NB4 (cell line): Measurements from ENCODE around the gene MMEL1.
A peak's percentile ranks its signal among the peaks of the same experiment; 100 is the strongest.

Experiments
- DNase-seq: peaks from one replicate; pipeline ENCODE4 v3.0.0; 2010; ENCODE audit warnings: low read depth
- H3K4me3 ChIP-seq: one replicate; pipeline ENCODE4 v1.5.1; 2011; ENCODE audit warnings: mild to moderate bottlenecking, low read depth, low read length, moderate library complexity
- MYC ChIP-seq: IDR thresholded peaks from 2 replicates; pipeline ENCODE4 v1.6.1; 2011; ENCODE audit warnings: low read depth, low read length
- POLR2A ChIP-seq: IDR thresholded peaks from 2 replicates; pipeline ENCODE4 v1.6.1; 2011; ENCODE audit warnings: mild to moderate bottlenecking; ENCODE audit not compliant: insufficient read length; ENCODE audit errors: extremely low read depth
- TF ChIP-seq, protein P1 (sequence below): IDR thresholded peaks from 2 replicates; pipeline ENCODE4 v1.6.1; 2011; ENCODE audit warnings: low read depth, low read length
- TF ChIP-seq, protein P2 (sequence below): IDR thresholded peaks from one replicate; pipeline ENCODE4 v1.5.1; 2012; ENCODE audit warnings: low read depth, low read length

MMEL1 gene

GRCh38 chr1:2598329-2598931 lies 34.4 kb downstream of the MMEL1 start:
- TF ChIP-seq, protein P1, sequence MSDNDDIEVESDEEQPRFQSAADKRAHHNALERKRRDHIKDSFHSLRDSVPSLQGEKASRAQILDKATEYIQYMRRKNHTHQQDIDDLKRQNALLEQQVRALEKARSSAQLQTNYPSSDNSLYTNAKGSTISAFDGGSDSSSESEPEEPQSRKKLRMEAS, result no peak
- TF ChIP-seq, protein P2, sequence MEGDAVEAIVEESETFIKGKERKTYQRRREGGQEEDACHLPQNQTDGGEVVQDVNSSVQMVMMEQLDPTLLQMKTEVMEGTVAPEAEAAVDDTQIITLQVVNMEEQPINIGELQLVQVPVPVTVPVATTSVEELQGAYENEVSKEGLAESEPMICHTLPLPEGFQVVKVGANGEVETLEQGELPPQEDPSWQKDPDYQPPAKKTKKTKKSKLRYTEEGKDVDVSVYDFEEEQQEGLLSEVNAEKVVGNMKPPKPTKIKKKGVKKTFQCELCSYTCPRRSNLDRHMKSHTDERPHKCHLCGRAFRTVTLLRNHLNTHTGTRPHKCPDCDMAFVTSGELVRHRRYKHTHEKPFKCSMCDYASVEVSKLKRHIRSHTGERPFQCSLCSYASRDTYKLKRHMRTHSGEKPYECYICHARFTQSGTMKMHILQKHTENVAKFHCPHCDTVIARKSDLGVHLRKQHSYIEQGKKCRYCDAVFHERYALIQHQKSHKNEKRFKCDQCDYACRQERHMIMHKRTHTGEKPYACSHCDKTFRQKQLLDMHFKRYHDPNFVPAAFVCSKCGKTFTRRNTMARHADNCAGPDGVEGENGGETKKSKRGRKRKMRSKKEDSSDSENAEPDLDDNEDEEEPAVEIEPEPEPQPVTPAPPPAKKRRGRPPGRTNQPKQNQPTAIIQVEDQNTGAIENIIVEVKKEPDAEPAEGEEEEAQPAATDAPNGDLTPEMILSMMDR, result no peak
- TF ChIP-seq POLR2A, result no peak
- TF ChIP-seq MYC, result no peak
- H3K4me3 ChIP-seq, result no peak overlapping the region
- DNase-seq, result no peak

- H3K4me3 ChIP-seq, result no peak overlapping the region
- TF ChIP-seq MYC (no peak), POLR2A (no peak)
- TF ChIP-seq, protein P1, result no peak
- TF ChIP-seq, protein P2, result no peak
- peak; percentile 72 for DNase-seq
These were observed 35.1 kb downstream of the MMEL1 start for GRCh38 chr1:2597441-2598328.

- DNase-seq, result no peak
- TF ChIP-seq MYC (no peak), POLR2A (no peak)
- TF ChIP-seq, protein P1, result no peak
- TF ChIP-seq, protein P2, result no peak
- no peak overlapping the region for H3K4me3 ChIP-seq
These were observed 36.1 kb downstream of the MMEL1 start for GRCh38 chr1:2596530-2597333.

- no peak for DNase-seq
- H3K4me3 ChIP-seq, result no peak overlapping the region
- TF ChIP-seq POLR2A (no peak), MYC (no peak)
- TF ChIP-seq, protein P1, result no peak
- TF ChIP-seq, protein P2, result no peak
These were observed 36.8 kb downstream of the MMEL1 start for GRCh38 chr1:2595812-2596529.

DNA sequence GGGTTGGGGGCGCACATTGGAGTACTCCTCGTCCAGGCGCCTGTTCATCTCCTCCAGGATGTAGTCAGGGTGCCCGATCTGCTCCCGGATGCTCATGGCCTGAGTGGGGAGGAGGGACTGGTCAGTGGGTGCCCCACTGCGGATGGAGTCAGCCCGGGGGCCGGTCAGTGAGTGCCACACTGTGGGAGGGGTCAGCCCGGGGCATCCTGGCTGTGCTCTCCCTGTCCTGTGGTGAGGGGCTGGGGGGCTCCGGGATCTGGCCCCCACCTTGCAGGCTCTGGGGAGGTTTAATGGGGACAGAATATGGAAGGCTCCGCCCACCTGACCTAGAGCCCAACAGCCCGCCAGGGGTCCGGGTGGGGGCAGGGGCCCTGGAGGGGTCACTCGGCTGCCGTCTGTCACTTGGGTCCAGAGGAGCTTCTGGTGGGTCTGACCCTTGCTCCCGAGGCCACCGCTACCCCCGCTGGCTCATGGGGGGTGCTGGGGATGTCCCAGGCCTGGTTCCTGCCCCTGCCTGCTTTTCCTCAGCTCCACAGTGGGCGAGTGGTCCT lies 37.5 kb downstream of the MMEL1 start:
- TF ChIP-seq, protein P2, result no peak
- TF ChIP-seq, protein P1, result no peak
- TF ChIP-seq POLR2A (no peak), MYC (no peak)
- no peak overlapping the region for H3K4me3 ChIP-seq
- no peak for DNase-seq
